NCI-H146 (cell line): ENCODE data around the gene COL4A6.

Source experiments
- DNase-seq: peaks from one replicate; lab custom pipeline; 2025; lab: John Stamatoyannopoulos, UW

COL4A6 gene

DNA sequence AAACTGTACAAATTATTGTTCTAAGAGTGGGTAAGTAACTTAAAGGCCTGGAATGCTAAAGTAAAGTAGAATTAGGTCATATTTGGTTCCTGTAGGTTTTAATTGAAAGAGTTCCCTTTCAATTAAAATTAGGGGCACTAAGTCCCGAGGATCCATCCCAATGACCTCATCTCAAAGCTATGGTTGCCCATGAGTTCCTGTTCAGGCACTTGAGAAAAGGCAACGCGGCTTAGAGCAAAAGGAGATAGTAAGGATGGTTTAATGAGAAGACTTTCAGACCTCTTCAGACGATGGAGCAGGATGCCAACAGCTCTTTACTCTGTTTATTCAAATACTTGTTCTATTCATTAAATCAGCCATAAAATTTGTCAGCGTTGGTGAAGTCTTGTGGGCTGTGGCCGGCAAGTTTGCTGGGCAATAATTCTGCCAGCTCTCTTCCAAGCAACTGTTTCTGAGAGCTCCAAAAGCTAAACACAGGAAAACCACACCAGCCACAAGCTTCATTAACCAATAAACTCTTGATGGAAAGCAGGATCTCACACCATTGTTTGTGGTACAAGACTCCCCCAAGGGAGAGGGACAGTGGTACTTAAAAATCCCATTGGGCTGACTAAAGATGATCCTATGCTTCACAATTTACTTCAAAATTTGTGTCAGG, 167.4 kb downstream of the COL4A6 start:
- no peak for DNase-seq

DNA sequence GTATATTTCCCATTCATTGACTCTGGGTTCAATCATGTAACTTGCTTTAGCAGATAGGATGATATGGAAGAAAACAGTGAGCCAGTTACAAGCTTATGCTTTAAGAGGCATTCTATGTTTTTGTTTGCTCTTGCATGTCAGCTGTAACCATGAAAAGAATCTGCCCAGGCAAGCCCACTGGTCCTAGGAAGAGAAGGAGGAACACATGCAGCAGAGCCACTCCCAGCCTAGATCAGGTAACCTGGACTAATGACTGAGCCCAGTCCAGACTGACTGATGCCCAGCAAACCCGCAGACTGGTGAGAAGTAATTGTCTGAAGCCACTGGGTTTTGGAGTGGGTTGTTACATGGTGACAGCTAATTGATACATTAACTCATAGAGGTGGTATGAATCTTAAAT, 167.9 kb downstream of the COL4A6 start:
- peak; percentile 2 for DNase-seq

DNA sequence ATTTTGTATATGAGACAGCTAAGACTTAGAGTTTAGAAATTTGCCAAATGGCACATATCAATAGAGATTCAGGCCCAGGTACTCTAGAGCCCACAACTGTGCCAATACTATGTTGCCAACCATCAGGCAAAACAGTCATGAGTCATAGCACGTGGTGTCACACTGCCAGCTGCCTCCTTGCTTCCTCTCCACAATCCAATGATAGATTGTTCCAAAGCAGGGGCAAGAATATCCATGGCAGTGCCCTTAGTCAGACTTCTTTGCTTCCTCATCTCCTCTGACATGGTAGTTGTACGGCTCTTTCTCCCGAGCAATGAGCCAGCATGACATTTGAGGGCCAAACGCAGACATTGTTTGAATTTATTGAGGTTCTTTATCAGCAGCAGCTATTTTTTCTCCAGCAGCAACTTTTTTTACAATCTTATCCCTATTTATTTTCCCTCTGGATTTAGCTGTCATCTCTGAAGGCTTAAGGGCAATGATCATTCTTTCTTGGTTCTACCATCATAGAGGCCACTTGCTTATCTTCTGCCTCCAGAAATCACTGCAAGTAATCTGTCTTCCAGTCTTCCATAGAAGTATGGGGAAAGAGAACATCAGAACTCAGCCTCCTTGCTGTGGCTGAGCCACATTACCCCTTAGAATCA, 169.7 kb downstream of the COL4A6 start:
- DNase-seq = no peak

DNA sequence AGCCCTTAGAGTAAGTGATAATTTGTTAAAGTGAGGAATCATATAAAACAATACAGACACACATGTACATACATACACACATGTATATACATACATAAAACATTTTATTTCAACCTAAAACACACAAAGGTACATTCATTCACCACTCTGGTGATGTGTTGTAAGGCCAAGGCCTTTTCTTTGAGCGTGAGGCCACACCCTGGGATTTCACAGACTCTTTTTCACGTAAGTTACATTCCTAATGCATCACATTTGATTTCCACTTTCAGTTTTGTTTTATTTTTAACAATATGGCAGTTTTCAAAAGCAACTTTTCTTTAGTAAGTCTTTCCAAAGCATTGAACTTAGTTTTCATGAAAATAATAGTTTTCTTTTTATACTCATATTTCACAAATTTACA, 170.7 kb downstream of the COL4A6 start:
- DNase-seq = no peak

DNA sequence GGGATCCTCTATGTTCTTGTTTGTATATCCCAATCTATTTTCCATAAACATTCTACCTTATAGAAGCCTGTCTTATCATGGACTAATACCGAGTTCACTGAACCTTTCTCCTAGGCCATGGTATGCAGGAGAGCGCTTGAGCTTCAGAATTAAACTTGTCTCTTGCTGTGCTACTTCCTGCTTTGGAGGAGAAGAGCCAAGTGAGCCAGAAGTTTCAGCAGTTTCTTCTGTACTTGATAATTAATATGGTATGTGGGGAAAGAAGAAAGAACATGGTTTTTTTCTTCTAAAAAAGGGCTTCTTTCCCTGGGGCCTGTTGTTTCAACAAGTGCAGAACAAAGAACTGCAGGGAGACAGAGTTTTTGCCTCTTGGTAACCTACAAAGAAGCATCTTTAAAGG, 173.8 kb downstream of the COL4A6 start:
- no peak for DNase-seq

DNA sequence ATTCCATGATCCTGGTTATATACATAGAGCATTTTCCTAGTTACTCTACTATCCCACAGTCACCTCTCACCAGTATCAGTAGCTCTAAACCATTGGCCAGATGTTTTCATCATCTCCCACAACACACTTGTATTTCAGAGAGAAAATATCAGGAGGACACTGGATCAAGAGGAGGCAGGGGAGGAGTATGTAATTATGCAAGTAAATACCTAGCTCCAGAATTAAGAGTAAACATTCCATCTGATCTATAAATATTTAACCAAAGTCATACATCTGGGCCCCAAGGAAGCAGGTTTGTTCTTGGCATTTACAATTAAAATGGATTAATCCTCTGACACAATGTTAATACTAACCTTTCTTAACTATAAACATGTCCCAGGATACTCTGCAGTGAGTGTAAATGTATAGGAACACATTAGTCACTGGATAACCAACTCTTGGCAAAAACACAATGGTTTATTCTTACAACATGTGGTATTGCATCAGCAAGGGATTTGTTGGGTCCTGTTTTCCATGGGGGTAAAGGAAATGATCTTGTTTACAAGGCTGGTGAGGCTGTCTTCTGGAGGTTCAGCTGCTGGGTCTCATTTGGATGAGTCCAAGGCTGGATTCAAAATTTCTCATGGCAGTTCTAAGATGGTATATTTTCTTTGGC, 176.5 kb downstream of the COL4A6 start:
- DNase-seq = no peak

DNA sequence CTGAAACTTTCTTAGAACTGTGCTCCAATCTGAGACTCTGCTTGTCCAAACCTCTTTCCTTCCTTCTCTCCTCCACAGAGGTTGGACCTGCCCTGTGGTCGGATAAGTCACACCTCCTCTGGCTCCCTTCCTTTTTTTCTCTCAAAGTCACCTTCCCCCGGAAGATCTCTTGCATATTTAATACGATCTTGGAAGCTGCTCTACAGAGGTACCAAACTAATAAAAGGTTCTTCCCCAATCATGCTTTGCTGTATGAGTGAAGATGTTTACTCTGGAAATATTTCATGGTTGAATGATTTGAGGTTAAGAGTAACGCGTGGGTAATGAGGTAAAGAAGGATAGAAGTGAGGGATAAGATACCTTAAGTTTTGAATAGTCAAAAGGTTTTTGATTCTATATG, 180.7 kb downstream of the COL4A6 start:
- DNase-seq = no peak

DNA sequence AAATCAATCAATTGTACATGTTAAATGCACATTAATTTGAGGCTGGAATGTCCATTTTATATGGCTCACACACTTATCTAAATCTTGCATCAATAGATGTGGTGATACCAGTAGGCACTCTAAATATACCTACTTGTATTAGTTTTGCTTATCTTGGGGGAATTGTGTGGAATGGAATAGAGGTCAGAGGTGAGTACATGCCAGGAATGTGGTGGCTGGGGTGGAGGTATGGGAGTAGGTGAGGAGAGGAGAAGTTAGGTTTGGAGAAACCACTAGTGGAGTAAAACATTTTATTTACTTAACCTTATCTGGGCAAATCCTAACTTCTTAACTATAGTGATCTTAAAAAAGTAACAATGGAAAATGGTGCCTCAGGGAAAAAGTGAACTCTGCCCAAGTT, 183.6 kb downstream of the COL4A6 start:
- DNase-seq = no peak

DNA sequence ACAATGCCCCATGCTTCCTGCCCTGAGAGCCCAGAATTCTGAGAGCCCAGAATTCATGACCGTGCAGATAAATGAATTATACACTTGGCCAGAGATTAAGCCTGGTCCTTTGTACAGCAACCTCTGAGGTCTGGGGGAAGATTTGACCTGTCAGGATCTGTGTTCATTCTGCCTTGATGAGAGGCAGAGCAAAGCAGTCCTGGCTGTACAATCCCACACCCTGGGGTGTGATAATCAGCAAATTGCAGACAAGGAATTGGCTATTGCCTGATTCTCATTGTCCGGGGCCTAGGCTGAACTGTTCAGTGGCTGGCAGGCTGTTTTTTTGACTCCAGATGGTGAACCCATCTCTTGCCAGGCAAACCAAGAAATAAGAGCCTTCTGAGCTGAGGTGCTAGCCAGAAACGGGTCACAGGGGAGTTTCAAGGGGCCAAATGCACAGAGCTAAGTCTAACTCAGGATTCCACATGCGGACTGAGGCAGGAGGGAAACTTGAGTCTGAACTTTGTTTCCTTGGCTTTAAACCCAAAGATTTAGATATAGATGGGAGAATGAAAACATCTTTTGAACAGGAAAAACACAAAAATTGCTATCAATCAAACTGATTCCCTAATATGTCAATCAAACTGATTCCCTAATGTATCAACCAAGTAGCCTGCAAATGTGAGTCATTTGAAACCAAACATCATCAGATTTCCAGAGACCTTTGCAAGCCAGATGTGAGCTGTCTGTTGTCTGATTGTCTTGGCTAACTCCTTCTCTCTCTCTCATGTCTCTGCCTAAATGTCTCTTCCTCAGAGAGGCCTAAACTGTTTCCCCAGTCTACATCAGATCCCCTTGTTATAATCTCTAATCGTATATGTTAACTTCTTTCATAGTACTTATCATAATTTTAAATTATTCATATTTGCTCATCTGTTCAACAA, 187.3 kb downstream of the COL4A6 start:
- DNase-seq = no peak

DNA sequence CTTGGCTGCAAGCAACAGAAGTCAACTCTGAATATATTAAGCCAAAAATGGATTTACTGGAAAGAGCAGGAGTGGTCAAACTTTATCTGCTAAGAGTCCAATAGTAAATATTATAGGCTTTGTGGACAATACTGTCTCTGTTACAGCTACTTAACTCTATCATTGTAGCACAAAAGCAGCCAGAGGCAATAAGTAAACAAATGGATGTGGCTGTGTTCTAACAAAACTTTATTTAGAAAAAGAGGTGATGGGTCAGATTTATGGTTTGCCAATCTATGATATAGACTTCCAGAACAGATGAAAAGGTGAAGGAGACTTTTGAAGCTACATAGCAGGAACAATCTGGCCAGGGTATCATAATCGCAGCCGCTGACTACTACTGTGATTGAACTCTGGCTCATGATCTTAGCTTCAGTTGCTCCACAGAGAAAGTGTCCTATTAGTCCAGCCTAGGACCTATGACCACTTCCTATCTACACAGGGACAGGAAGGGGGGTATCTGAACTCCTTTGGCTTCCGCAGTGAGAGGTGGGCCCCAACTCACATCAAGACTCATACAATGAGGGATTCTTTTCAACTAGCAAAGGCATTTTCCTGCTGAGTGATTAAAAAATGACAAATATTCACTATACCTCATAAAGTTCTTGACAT, 191.8 kb downstream of the COL4A6 start:
- DNase-seq = no peak

DNA sequence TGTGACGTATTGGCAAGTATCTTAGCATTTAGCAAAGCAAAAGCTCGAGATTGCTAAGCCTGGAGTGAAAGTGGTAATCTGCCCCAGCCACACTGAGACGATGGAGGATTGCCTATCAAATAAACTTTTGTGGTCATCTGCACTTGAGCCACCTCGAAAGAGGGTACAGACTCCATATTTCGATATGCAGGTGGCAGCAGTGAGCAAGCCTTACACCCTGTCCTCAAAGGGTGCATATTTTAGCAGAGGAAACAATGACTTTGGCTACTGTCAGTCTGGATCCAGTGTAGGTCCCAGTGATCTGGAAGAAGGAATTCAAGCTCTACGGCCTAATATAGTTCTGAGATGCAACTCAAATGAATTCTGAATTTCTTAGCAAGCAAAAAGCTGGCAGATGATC, 192.8 kb downstream of the COL4A6 start:
- DNase-seq = no peak

DNA sequence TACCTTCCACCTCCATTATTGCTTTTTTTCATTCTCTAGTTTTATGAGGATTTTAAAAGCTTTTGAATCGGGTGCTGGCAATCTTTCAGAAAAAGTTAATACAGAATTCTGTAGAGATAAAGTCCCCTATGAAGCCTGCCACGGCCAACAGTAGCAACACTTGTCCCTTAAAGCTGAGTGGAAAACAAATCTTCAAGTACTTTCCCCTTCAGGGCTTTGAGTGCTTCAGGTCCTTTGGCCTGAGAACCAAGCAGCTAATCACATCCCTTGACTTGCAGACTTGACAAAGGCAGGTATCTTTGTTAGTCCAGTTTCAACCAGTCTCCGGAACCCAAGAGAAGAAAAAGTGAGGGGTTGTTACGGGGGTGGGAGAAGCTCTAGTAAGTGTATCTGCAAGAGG, 202.2 kb downstream of the COL4A6 start:
- DNase-seq = no peak

DNA sequence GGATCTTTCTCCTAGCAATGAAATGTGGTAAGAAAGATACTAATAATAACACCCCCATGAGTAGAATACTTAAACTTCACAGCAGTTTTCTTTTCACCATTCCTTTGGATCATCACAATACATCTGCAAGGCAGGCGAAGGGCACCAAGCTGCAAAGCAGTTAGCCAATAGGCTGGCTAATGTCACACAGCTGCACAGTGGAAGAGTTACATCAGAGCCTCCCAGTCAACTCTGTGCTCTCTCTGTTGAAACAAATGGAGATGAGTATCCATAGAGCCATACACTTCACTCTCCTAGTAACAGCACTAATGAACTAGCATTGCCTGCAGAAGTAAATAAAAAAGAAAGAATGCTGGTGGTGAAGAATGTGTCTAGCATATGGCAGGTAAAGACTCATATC, 207.6 kb downstream of the COL4A6 start:
- DNase-seq = no peak

DNA sequence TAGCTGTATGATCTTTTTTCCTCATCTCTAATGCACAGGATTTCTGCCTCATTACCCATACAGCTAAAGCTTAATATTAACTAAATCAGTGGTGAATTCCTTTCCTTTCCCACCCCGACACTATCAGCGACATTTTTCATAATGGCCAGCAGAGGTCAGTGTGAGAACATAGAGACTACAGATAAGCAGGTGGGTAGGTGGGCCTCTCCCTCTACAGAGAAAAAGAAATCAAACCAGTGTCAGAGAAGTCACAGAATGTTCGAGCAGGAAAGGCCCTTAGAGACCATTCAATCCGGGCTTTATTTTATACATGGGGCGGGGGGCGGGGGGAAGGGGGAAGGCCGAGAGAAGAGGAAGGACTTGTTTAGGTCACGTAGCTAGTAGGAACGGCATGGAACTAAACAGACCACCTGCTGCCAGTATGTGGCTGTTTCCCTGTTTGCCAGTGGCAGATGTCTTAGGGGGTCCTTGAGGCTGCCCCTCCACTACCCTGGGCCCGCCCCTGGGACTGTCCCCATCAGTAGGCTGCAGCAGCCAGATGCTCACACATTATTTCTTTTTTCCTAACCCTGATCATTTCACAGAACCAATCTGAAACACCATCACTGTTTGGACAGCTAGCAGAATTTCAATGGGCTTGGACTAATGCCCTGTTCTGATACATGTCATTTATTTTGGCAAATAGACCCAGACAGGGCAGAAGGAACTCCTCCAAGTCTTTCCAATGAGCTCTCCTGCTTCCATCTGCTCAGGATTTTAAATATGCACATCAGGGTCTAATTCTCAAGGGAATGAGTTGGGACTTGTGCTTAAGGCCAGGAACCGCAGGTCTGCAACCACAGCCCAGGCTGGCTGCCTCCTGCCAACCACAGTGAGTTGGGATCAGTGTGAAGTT, 213.2 kb downstream of the COL4A6 start:
- DNase-seq = peak; percentile 45

DNA sequence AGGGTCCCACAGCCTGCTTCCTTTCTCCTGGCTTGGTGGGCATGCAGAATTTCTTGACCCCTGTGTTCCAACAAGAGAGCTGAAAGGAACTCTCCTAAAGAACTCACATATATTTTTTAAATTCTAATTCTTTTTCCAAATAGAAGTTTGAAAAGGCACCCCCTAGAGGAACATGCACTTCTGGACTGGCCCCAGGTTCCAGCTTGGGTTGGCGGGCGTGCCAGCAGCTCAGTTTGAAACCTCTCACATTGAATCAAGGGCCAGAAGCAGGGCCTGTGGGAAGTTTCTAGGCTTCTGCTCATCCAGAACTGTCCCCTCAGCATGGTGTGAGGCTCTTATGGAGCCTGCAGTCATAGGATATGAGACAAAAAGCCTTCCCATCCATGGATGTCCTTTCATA, 214.0 kb downstream of the COL4A6 start:
- DNase-seq = no peak

DNA sequence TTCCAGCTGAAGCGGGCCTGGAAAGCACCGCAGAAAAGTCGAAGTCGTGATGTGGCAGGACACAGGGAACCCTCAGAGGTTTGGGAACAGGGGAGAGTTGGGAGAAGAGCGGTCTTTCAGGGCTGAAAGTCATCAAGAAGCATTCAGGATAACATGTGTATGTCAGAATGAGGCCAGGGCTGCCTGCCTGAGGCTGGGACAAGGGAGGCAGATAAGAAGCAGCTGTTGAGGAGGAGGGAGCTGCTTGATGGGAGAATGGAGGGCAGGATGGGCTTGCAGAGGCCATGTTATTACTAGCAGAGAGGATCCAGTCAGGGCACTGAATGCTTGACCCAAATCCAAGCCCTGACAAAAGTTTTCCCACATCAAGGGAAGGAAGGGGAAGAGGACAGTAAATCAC, 214.6 kb downstream of the COL4A6 start:
- DNase-seq = no peak

DNA sequence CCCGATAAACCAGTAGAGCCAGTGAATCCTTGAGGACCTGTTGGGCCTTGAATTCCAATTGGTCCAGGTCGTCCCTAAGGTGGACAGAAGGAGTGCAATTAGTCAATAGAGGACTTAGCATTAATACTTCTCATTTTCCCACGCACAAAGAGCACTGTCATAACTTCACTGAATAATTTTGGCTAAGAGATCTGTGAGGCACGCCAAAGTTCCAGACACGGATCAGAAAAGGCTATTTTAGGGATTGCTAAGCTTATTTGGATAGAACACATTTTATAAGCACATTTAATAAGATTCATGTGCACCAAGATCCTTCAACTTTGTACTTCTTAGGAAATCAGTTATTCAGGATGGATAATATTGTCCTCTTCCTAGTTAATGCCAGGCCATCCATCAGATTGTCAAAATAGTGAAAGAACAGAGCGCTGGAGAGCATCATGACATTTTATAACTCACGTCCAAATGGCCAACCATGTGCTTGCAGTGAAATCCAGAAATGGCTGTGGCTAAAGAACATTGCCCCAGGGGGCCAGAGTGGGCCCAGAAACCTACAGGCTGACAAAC, 216.8 kb downstream of the COL4A6 start:
- no peak for DNase-seq

DNA sequence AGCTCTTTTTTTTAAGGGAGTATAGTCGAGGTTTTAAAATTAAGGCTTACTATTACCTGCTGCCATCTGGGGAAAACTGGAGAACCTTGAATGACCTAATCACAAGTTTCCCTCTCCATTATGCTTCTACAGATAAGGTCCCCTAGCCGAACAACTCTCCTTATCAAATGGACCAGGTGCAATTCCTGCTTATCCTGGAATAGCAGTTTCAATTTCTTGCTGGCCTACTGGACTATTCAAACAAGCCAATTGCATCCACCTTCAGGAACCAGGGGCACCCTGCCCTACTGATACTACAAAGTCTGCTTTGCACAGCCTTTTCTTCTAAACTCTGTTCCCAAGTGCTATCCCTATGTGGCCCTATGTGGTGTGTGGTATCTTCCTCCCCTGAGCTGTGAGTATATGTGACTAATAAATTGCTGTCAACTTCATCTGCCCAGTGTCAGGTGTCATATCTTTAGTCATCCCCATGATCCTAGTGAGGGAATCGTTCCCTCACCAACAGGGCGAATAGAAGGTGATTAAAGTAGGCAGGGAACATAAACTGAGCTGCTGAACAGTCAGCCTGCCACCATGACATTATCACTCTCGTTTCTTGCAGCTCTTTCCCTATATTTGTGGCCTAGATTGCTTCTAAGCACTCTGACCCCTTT, 218.1 kb downstream of the COL4A6 start:
- DNase-seq = no peak

DNA sequence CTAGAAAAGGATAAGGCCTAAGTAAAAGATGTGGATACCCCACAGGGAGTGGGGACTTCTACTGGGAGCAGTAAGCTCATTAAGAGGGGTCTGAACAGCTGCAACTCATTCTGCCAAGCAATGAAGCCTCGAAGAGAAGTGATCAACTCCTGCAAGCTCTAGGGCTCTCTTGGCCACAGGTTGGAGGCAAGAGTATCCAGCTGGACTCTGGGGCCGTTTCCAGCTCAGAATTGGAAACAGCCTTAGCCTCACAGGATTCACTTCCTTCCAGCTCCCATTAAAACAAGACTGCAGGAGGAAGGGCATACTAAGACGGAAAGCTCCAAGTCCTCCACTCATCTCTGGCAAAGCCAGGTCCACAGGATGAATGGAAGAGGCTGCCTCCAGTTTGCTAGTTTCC, 220.3 kb downstream of the COL4A6 start:
- DNase-seq = no peak

DNA sequence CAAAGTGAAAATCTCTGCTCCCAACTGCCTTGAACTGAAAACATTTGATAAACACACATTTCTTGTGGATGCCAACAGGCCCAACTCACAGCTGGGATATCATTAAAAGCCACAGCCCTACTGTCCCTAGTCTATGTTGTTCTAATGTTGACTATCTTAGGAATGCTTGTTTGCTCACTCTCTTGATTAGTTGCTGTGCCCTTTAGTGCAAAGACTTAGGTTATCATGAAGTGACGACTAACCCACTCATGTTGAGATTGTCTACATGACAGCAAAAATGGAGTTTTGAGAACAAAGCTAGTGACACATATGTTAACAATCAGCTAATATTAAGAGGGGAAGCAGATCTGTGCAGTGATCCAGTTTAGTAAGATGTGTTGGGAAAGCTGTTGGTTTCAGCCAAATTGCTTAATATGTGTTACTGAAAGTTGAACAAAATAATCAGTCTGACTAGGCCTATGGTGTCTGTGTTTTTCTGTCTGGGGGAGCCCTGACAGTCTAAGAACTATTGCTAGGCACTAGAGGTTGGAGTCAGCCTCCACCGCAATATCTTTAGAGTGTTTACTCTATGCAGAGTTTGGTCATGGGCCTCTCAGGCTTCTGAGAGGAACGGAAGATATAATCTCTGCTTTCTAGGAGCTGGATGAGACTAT, 221.2 kb downstream of the COL4A6 start:
- no peak for DNase-seq
